Neuron (in vitro differentiated cells): Measurements from ENCODE around the gene CACNA1H.

Source experiments
- H2AFZ ChIP-seq: one replicate; pipeline ENCODE4 v1.6.1; 2013; ENCODE audit warnings: low read depth, mild to moderate bottlenecking, inconsistent platforms, low read length, moderate library complexity
- H3K27me3 ChIP-seq: one replicate; pipeline ENCODE4 v1.6.1; 2013; ENCODE audit warnings: low read length; ENCODE audit not compliant: insufficient read depth
- H3K36me3 ChIP-seq: one replicate; pipeline ENCODE4 v1.6.1; 2013; ENCODE audit warnings: low read length; ENCODE audit not compliant: insufficient read depth
- H3K4me1 ChIP-seq: one replicate; pipeline ENCODE4 v1.6.1; 2013; ENCODE audit warnings: low read length; ENCODE audit not compliant: insufficient read depth
- H3K4me3 ChIP-seq: 2 replicates; pipeline ENCODE4 v1.5.1; 2013; ENCODE audit warnings: mild to moderate bottlenecking, low read length, moderate library complexity
- H3K9me3 ChIP-seq: one replicate; pipeline ENCODE4 v1.6.1; 2013; ENCODE audit warnings: low read length

CACNA1H gene

DNA sequence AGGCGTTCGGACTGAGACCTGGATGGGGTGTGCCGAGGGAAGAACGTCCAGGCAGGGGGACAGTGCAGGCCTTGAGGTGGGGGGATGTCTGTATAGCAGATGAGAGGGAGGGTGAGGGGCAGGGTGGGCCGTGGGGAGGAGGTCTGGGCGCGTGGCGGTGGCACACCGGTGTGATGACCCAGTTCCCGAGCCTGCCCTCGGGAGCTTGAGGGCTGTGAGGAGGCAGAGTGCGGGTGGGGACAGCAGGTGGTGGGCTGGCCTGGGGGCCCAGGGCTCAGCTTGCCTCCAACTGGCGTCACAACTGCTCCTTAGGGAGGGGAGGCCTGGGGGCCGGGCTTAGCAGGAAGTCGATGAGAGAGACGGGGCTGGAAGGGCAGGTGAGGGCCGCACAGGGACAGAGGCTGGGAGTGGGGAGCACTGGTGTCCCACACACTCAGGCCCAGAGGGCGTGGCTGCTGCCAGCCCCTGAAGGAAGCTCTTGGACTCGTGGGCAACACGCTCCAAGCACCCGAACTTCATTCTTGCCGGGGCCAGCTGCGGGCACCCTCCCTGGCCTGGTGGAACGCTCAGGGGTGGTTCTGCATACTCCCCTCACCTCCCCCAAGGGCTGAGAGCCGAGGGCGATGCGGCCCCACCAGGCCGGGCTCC is 6.5 kb downstream of the CACNA1H start:
- H3K4me1 ChIP-seq: peaks cover 28% of the 10 kb centered on the region
- no peak overlapping the region for H2AFZ ChIP-seq
- no peak overlapping the region for H3K4me3 ChIP-seq
- peaks cover 12% of the 10 kb centered on the region for H3K9me3 ChIP-seq
- peaks cover 3% of the 10 kb centered on the region for H3K36me3 ChIP-seq
- H3K27me3 ChIP-seq: peaks cover 3% of the 10 kb centered on the region

- Histone ChIP-seq H2AFZ (no peak overlapping the region), H3K36me3 (peaks cover 3% of the 10 kb centered on the region), H3K27me3 (no peaks in the 10 kb centered on the region), H3K4me3 (no peak overlapping the region), H3K9me3 (peaks cover 12% of the 10 kb centered on the region), H3K4me1 (peaks cover 25% of the 10 kb centered on the region)
Observed at GRCh38 chr16:1159973-1160772, 7.3 kb downstream of the CACNA1H start.

DNA sequence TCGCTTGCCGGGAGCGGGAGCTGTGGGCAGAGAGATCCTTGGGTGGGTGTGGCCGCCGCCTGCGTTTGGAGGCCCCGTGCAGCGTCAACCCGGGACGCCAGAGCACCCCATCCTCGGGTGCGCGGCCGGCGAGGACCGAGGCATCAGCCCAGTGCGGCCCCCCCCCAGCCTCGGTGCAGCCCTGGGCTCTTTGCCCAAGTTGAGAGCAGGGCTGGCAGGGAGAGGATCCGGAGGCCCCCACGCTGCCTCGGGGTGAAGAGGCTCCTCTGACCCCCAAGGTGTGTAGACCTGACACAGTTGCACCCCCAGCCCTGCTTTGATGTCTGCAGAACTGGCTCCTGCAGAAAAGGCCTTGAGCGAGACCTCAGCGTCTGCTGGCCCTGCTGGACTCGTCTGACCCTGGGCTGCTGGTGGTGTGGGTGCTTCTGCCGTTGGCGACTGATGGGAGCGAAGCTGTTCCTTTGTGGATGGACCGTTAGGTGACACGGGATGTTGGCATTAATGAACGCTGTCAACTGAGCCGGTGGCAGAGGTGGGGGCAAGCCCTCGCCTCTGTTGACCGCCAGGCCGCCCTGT is 8.0 kb downstream of the CACNA1H start:
- Histone ChIP-seq H3K36me3 (peaks cover 3% of the 10 kb centered on the region), H3K27me3 (no peaks in the 10 kb centered on the region), H3K4me1 (peaks cover 25% of the 10 kb centered on the region), H3K4me3 (no peak overlapping the region), H3K9me3 (peaks cover 9% of the 10 kb centered on the region), H2AFZ (no peak overlapping the region)

DNA sequence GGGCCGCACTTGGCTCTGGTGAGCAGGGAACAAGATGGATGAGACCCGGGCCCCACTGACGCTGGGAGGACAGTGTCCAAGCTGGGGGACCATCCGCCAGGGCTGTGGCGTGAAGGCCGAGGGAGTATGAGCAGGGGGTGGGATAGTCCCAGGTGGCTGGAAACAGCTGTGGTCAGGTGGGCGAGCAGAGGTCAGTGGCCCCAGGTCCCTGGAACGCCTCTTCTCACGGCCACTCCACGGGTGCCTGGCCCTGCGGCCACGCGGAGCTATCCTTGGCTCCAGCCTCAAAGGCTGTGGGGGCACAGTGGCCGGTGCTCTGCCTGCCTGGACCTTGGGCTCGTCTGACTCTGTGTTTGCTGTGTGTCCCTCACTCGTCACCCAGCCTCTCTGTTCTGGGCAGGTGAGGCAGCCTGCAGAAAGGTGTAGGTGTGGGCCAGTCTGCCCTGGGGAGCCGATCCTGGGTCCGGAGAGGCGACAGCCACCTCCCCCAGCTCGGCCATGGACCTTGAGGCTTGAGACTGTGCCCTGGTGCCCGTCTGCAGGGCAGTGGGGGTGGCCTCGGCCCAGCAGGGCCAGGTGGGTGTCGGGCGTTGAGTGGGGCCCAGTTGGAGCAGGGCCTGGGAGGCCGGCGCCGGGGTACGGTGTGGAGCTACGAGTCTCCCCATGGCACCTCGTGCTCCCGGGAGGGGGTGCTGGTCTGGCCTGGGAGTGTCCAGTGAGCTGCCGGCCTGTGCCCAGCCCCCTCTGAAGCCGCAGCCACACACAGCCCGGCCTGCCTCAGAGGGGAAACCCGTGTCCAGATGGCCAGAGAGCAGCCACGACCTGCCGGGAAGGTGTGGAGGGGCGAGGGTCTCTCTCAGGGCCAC is 10.0 kb downstream of the CACNA1H start:
- Histone ChIP-seq H3K27me3 (no peaks in the 10 kb centered on the region), H2AFZ (no peak overlapping the region), H3K36me3 (no peaks in the 10 kb centered on the region), H3K4me1 (peaks cover 32% of the 10 kb centered on the region), H3K9me3 (peaks cover 8% of the 10 kb centered on the region), H3K4me3 (no peak overlapping the region)

DNA sequence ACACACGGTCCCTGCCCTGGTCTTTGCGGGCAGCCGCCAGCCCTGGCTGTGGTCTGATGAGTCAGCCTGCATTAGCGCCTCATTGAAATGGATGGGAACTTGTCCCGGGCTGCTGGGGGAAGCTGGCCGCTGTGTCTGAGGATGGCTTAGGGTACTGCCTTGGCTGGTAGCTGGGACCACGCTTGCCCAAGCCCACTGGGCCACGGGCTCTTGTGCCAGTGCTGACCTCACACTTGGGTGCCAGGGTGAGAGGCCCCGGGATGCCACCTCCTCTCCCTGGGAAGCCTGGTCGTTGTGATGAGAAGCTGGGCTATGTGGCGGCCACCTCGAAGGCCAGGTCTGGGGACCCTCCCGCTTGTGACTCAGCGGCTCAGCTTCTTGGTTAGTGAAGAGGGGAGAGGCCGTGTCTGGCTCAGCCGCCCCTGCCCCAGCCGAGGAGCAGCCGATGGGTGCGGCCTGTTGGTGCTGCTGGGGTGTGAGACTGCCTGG is 10.7 kb downstream of the CACNA1H start:
- Histone ChIP-seq H3K9me3 (peaks cover 7% of the 10 kb centered on the region), H2AFZ (no peak overlapping the region), H3K36me3 (no peaks in the 10 kb centered on the region), H3K4me3 (no peak overlapping the region), H3K27me3 (no peaks in the 10 kb centered on the region), H3K4me1 (peaks cover 33% of the 10 kb centered on the region)

- H2AFZ ChIP-seq: no peak overlapping the region
- peaks cover 27% of the 10 kb centered on the region for H3K4me1 ChIP-seq
- H3K4me3 ChIP-seq: no peak overlapping the region
- peaks cover 7% of the 10 kb centered on the region for H3K9me3 ChIP-seq
- H3K27me3 ChIP-seq: no peaks in the 10 kb centered on the region
- H3K36me3 ChIP-seq: no peaks in the 10 kb centered on the region
Observed at GRCh38 chr16:1164382-1164781, 11.5 kb downstream of the CACNA1H start.

DNA sequence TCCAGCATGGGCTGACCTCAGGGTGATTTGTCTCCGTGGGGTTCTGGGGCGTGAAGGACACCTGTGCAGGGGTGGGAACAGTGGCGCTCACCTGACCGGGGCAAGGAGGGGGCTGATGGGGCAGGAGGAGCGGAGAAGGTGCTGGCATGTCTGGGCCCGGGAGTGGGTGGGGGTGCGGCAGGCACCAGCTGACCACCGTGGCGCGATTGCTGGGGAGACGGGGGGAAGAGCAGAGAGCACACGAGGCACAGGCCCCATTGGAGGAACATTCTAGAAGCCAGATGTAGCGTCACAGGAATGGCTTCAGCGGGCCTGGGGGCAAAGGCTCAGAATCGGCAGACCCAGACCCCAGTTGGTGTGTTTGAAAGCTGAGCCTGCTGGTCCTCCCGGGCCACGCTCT is 12.1 kb downstream of the CACNA1H start:
- peaks cover 27% of the 10 kb centered on the region for H3K4me1 ChIP-seq
- H3K36me3 ChIP-seq: no peaks in the 10 kb centered on the region
- no peak overlapping the region for H3K4me3 ChIP-seq
- H3K9me3 ChIP-seq: peaks cover 7% of the 10 kb centered on the region
- H3K27me3 ChIP-seq: no peaks in the 10 kb centered on the region
- H2AFZ ChIP-seq: no peak overlapping the region

GRCh38 chr16:1165511-1165910 is 12.6 kb downstream of the CACNA1H start:
- Histone ChIP-seq H3K27me3 (no peaks in the 10 kb centered on the region), H2AFZ (no peak overlapping the region), H3K36me3 (no peaks in the 10 kb centered on the region), H3K4me1 (peaks cover 27% of the 10 kb centered on the region), H3K4me3 (no peak overlapping the region), H3K9me3 (peaks cover 7% of the 10 kb centered on the region)

DNA sequence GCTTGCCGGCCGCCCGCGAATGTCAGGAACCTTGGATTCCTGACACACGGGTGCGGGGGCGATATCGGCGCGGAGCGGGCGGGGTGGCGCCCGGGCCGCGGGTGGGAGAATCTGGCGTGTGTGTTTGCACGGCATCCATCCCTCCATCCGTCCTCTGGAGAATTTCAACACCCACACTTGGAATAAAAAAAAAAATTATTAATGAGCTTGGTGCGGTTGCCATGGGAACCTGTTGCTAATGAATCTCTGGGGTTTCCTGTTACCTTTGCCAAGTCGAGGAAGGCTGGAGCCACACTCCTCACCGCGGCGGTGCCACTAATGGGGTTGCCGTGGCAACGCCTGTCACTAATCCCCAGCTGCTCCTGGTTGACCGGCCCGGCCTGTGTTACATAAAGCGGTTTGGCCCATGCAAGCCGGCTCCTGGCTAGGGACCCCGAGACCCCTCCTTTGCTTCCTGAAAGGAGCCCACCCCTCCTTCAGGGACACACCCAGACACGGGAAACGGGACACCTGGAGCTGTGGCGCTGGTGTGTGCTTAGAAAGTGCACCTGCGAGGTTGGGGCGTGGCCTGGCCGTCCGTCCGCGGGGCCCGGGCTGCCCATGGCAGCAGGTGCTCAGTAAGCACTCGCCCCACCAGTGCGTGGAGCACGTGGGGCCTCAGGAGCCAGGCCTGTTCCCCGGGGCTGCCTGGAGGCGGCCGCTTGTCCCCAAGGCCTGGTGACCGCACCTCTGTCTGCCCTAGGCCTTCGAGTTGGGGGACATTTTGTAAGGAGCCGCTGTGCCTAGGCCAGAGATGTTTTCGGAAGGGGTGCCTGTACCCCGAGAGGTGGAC is 14.6 kb downstream of the CACNA1H start:
- Histone ChIP-seq H3K4me1 (peaks cover 28% of the 10 kb centered on the region), H3K36me3 (no peaks in the 10 kb centered on the region), H3K27me3 (no peaks in the 10 kb centered on the region), H2AFZ (no peak overlapping the region), H3K9me3 (peaks cover 7% of the 10 kb centered on the region), H3K4me3 (no peak overlapping the region)

- no peak overlapping the region for H3K4me3 ChIP-seq
- H2AFZ ChIP-seq: no peak overlapping the region
- no peaks in the 10 kb centered on the region for H3K36me3 ChIP-seq
- peaks cover 7% of the 10 kb centered on the region for H3K9me3 ChIP-seq
- no peaks in the 10 kb centered on the region for H3K27me3 ChIP-seq
- peaks cover 21% of the 10 kb centered on the region for H3K4me1 ChIP-seq
Observed at GRCh38 chr16:1168837-1169236, 15.9 kb downstream of the CACNA1H start.

DNA sequence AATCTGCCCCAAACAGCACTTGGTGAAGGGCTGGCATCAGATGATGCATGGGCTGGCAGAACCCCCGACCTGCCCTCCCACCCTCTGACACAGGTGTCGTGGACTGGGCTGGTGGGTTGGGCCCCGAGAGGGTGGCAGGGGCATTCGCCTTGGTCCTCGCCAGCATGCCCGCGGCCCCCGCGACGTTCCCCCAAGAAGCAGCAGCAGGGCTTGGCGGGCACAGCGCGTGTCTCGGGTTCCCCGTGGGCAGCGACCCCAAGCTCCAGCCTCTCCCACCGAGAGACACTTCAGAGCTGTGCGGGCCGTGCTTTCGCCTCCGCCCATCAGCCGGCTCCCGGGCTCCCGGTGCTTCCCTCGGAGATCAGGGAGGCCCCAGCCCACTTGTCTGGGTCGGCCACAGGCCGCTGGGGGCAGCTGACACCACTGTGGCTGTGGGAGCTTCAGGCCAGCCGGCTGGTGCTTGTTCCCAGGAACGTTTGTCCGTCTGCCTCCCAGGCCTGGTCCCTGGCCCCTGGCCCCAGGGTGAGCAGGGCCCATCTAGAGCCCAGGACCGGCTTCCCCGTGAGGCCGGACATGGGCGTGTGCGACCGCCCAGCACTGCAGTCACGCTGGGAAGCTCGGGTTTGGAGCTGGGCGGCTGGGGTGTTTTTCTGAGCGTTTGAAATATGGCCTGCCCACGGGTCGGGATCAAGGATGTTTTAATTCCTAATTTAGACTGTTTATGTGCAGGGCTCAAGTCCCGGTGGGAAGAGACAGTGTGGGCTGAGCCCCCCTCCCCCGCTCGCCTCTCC is 16.6 kb downstream of the CACNA1H start:
- H3K4me1 ChIP-seq: peaks cover 20% of the 10 kb centered on the region
- no peaks in the 10 kb centered on the region for H3K27me3 ChIP-seq
- no peak overlapping the region for H2AFZ ChIP-seq
- H3K36me3 ChIP-seq: no peaks in the 10 kb centered on the region
- peaks cover 7% of the 10 kb centered on the region for H3K9me3 ChIP-seq
- no peak overlapping the region for H3K4me3 ChIP-seq
